Renal pelvis (tissue), 4 donors: Measurements from ENCODE around the gene CCSAP. TPM values are rescaled to one million over a fixed set of nuclear protein-coding genes. Genes with fewer than 3 reads are reported as not detected.

Experiments
- DNase-seq: peaks from one replicate; pipeline ENCODE4 v3.0.0-alpha.2; 2013
- polyA plus RNA-seq, 3 donors: library from polyadenylated mRNA; unstranded; fragments of 120-200 nt; gene quantifications; one replicate each; pipeline ENCODE4 v1.2.1, GENCODE V29; 2013; ENCODE audit not compliant: insufficient read length in 3 of 3

The CCSAP gene
- polyA plus RNA-seq, 3 donors = 8.4 to 9.4 (median 8.7) TPM

GRCh38 chr1:229371624-229372023, 28.8 kb upstream of the CCSAP start:
- no peak for DNase-seq

- peak; percentile 30 for DNase-seq
These were observed 27.8 kb upstream of the CCSAP start for GRCh38 chr1:229370601-229371021.

- DNase-seq = no peak
These were observed 25.5 kb upstream of the CCSAP start for GRCh38 chr1:229368347-229368746.

- no peak for DNase-seq
These were observed 22.7 kb upstream of the CCSAP start for GRCh38 chr1:229365569-229365968.

- no peak for DNase-seq
These were observed 21.6 kb upstream of the CCSAP start for GRCh38 chr1:229364207-229365065.

- DNase-seq = no peak
These were observed 20.9 kb upstream of the CCSAP start for GRCh38 chr1:229363723-229364122.

- no peak for DNase-seq
These were observed 17.6 kb upstream of the CCSAP start for GRCh38 chr1:229360420-229360819.

- DNase-seq = no peak
These were observed 12.8 kb upstream of the CCSAP start for GRCh38 chr1:229355661-229356060.

GRCh38 chr1:229354226-229354625, 11.4 kb upstream of the CCSAP start:
- no peak for DNase-seq

- DNase-seq = no peak
These were observed 10.1 kb upstream of the CCSAP start for GRCh38 chr1:229352975-229353374.

- no peak for DNase-seq
These were observed 6.9 kb upstream of the CCSAP start for GRCh38 chr1:229349463-229350385.

GRCh38 chr1:229347528-229347927, 4.7 kb upstream of the CCSAP start:
- no peak for DNase-seq

GRCh38 chr1:229344937-229345684, 2.3 kb upstream of the CCSAP start:
- DNase-seq = no peak

GRCh38 chr1:229344139-229344538, 1.3 kb upstream of the CCSAP start:
- DNase-seq = no peak

GRCh38 chr1:229341774-229342655, 832 bp downstream of the CCSAP start:
- peak; percentile 81 for DNase-seq

GRCh38 chr1:229340496-229340895, 2.4 kb downstream of the CCSAP start:
- DNase-seq = no peak

GRCh38 chr1:229339520-229339919, 3.3 kb downstream of the CCSAP start:
- DNase-seq = no peak

GRCh38 chr1:229339086-229339485, 3.8 kb downstream of the CCSAP start:
- no peak for DNase-seq

GRCh38 chr1:229336345-229336744, 6.5 kb downstream of the CCSAP start:
- DNase-seq = no peak

- no peak for DNase-seq
These were observed 8.1 kb downstream of the CCSAP start for GRCh38 chr1:229334716-229335115.

- no peak for DNase-seq
These were observed 8.6 kb downstream of the CCSAP start for GRCh38 chr1:229334269-229334668.
